ENCODE data around the gene TNNI2.

Gene TNNI2

DNA sequence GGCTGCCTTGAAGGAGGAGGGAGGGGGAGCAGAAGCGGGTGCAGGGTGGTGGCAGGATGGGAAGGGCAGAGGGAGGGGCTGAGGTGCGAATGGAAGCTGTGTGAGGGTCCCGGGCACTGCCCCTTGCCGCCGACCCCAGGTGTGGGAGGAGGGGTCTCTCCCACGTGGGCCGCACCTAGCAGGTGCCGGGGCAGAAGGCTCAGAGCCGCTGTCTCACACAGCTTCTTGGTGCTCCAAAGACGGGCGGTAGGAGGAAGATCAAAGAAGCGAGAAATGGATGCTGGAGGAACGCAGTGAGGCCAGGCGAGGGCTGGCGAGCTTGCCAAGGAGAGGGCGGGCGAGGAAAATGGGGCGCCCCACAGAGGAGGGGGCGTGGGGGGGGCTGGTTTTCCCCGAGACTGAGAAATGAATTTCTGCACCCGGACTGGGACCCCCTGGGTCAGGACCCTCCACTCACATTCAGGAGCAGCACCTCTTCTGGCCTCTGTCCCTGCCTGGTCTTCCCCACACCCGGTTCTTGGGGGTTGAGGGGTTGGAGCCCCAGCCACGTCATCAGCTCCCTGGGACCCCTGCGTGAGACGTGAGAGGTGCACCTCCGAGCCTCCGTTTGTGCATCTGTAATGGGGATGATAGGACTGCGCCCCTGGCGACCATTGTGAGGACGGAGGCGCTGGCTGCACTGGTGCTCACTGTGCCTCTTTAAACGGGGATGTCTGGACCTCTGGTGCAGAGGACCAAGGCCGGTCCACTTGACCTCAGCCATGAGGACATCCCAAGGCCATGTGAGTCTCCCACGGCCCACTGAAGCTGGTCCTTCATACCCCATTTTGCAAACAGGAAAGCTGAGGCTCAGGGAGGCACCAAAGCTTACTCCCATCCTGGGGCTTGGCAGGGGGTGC is 30.9 kb downstream of the TNNI2 start:
- no peak for DNase-seq
- Histone ChIP-seq H3K9me2 (replicated peaks; ENCODE audit: insufficient read depth, low read length) (no peaks in the 10 kb centered on the region), H3K4me3 (ENCODE audit: low read length) (no peak overlapping the region), H2AFZ (ENCODE audit: low read length) (no peak overlapping the region), H3K9me3 (replicated peaks; ENCODE audit: insufficient read depth, low read length) (no peaks in the 10 kb centered on the region), H3K36me3 (replicated peaks; ENCODE audit: insufficient read depth, low read length) (no peaks in the 10 kb centered on the region), H3K9ac (ENCODE audit: low read length) (no peak overlapping the region), H4K20me1 (ENCODE audit: insufficient read depth, low read length) (no peaks in the 10 kb centered on the region), H3F3A (ENCODE audit: insufficient read depth, low read length) (no peaks in the 10 kb centered on the region), H3K4me1 (ENCODE audit: low read length) (no peaks in the 10 kb centered on the region), H3K27me3 (replicated peaks; ENCODE audit: insufficient read depth, low read length) (0 out of 2 replicates have a peak, but pooled peaks cover 5% of the 10 kb centered on the region), H3K79me2 (ENCODE audit: low read length) (peaks cover 12% of the 10 kb centered on the region), H3K27ac (ENCODE audit: low read length) (no peak overlapping the region), H3K4me2 (ENCODE audit: low read depth, low read length) (no peak overlapping the region)
- TF ChIP-seq EZH2phosphoT487 (IDR thresholded peaks at IDR 0.05; ENCODE audit: low read length) (no peak), EZH2 (optimal IDR thresholded peaks at IDR 0.05; ENCODE audit: low read depth, low read length) (no peak), CTCF (IDR thresholded peaks at IDR 0.05; ENCODE audit: low read length) (no peak)

- H3K4me1 ChIP-seq (ENCODE audit: low read length), result no peaks in the 10 kb centered on the region
- no peaks in the 10 kb centered on the region for H3F3A ChIP-seq (ENCODE audit: insufficient read depth, low read length)
- H3K27me3 ChIP-seq (replicated peaks; ENCODE audit: insufficient read depth, low read length), result 0 out of 2 replicates have a peak, but pooled peaks cover 5% of the 10 kb centered on the region
- H4K20me1 ChIP-seq (ENCODE audit: insufficient read depth, low read length), result no peaks in the 10 kb centered on the region
- no peak overlapping the region for H3K9ac ChIP-seq (ENCODE audit: low read length)
- H3K27ac ChIP-seq (ENCODE audit: low read length), result no peak overlapping the region
- TF ChIP-seq EZH2phosphoT487 (IDR thresholded peaks at IDR 0.05; ENCODE audit: low read length), result no peak
- no peak for TF ChIP-seq CTCF (IDR thresholded peaks at IDR 0.05; ENCODE audit: low read length)
- TF ChIP-seq EZH2 (optimal IDR thresholded peaks at IDR 0.05; ENCODE audit: low read depth, low read length), result no peak
- no peak overlapping the region for H3K4me3 ChIP-seq (ENCODE audit: low read length)
- H3K36me3 ChIP-seq (replicated peaks; ENCODE audit: insufficient read depth, low read length), result no peaks in the 10 kb centered on the region
- H3K79me2 ChIP-seq (ENCODE audit: low read length), result peaks cover 12% of the 10 kb centered on the region
- no peak overlapping the region for H3K4me2 ChIP-seq (ENCODE audit: low read depth, low read length)
- DNase-seq, result no peak
- H3K9me2 ChIP-seq (replicated peaks; ENCODE audit: insufficient read depth, low read length), result no peaks in the 10 kb centered on the region
- no peak overlapping the region for H2AFZ ChIP-seq (ENCODE audit: low read length)
- H3K9me3 ChIP-seq (replicated peaks; ENCODE audit: insufficient read depth, low read length), result no peaks in the 10 kb centered on the region
These were observed 31.5 kb downstream of the TNNI2 start for GRCh38 chr11:1870326-1870696.

- Histone ChIP-seq H3K79me2 (ENCODE audit: low read length) (peaks cover 12% of the 10 kb centered on the region), H3F3A (ENCODE audit: insufficient read depth, low read length) (no peaks in the 10 kb centered on the region), H3K36me3 (replicated peaks; ENCODE audit: insufficient read depth, low read length) (no peaks in the 10 kb centered on the region), H3K9me3 (replicated peaks; ENCODE audit: insufficient read depth, low read length) (no peaks in the 10 kb centered on the region), H3K4me2 (ENCODE audit: low read depth, low read length) (no peak overlapping the region), H3K27me3 (replicated peaks; ENCODE audit: insufficient read depth, low read length) (0 out of 2 replicates have a peak, but pooled peaks cover 5% of the 10 kb centered on the region), H3K27ac (ENCODE audit: low read length) (no peak overlapping the region), H4K20me1 (ENCODE audit: insufficient read depth, low read length) (no peaks in the 10 kb centered on the region), H3K4me1 (ENCODE audit: low read length) (no peaks in the 10 kb centered on the region), H3K9ac (ENCODE audit: low read length) (no peak overlapping the region), H2AFZ (ENCODE audit: low read length) (no peak overlapping the region), H3K9me2 (replicated peaks; ENCODE audit: insufficient read depth, low read length) (no peaks in the 10 kb centered on the region), H3K4me3 (ENCODE audit: low read length) (no peak overlapping the region)
- no peak for DNase-seq
- TF ChIP-seq EZH2 (optimal IDR thresholded peaks at IDR 0.05; ENCODE audit: low read depth, low read length) (no peak), EZH2phosphoT487 (IDR thresholded peaks at IDR 0.05; ENCODE audit: low read length) (no peak), CTCF (IDR thresholded peaks at IDR 0.05; ENCODE audit: low read length) (no peak)
These were observed 32.1 kb downstream of the TNNI2 start for GRCh38 chr11:1870721-1871466.
